Uterine smooth muscle cell (primary cell): Measurements from ENCODE around the gene PGP. TPM values are rescaled to one million over a fixed set of nuclear protein-coding genes. Genes with fewer than 3 reads are reported as not detected.

Source experiments
- total RNA-seq: library from RNA; depleted of rRNA; stranded (reverse); fragments of >200 nt; gene quantifications from 2 replicates; pipeline ENCODE4 v1.2.3, GENCODE V29; 2014

The PGP gene
- 14.1 and 24.5 TPM in 2 replicates for total RNA-seq

GRCh38 chr16:2214719-2214968 is at the start of gene PGP:
TSS of gene PGP (minus strand) at chr16:2214840. CDS start at chr16:2214777, 63 bp downstream.

DNA sequence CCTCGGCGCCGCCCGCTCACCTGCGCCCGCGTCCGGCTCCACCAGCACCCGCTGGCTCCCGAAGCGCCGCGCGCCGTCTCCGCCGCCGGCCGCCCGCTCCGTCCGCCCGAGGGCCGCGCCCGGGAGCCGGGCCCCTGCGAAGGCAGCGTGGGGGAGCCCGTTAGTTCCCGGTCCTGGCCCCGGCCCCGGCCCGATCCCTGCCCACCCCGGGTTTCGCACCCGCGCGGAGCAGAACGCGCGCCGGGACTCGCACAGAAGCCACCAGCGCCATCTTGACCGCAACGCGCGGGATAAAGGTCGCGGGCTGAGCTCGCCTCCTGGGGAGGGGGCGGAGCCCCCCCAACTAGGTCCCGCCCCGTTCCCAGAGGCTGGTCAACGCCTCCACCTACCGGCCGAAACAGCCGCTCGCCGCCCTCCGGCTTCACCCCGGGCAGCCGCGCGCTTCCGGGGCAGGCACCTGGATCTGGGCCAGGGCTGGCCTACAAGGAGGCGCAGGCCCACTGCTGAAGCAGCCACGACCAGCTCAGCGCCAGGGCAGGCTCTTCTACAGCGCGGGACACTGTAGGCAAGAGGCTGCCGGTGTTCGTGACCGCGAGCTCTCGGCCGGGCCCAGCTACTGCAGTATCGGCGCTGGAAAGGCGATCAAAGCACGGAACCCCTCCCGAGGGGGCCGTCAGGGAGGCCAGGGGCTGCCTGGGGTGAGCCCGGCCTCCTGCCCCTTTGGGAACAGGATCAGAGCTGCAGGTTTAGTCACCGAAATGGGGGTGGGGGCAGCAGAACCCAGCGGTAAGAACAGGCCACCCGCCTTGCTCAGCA is 36.9 kb upstream of the PGP start, which contains the start of gene ECI1:
Gene ECI1 (minus strand): TSS at position 292 of the 816 bp plus-strand sequence. CDS start 21 bp downstream, at position 271.

DNA sequence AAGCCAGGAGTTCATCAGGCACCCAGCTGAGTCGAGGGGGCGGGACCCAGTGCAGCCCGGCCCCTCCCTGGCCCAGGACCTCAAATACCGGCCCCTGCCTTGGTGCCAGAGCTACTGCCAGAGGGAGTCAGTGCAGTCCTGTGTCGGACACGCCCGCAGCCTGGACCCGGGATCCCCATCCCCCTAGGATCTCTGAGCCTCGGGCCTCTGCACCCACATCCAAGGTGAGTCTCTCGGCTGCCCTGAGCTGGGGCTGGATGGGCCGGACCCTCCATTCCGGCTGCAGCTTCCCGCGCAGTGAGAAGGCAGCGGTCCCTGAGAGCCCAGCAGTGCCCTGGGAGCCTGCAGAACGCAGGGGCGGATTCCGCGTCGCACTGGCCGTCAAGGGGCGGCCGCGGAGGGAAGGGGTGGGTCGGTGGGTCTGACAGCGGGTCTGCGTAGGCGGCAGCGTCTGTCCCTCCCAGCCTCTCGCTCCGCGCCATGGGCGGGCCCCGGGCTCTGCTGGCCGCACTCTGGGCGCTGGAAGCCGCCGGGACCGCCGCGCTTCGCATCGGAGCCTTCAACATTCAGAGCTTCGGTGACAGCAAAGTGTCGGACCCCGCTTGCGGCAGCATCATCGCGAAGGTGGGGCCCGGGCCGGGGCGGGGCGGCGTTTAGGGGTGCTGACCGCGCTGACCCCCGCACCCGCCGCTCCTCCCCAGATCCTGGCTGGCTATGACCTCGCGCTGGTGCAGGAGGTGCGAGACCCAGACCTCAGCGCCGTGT is 21.9 kb upstream of the PGP start, which contains the start of gene DNASE1L2:
Gene DNASE1L2 (plus strand): TSS at position 108 of the 765 bp plus-strand sequence. CDS start 373 bp downstream, at position 481.

GRCh38 chr16:2223221-2223941 is 8.7 kb upstream of the PGP start, which contains the start of gene E4F1:
TSS of gene E4F1 (plus strand) at chr16:2223591. CDS start at chr16:2223614, 23 bp downstream.

GRCh38 chr16:2210386-2211365 is 4.0 kb downstream of the PGP start, which contains the start of gene BRICD5:
TSS of gene BRICD5 (minus strand) at chr16:2210863. CDS start at chr16:2210833, 30 bp downstream.

GRCh38 chr16:2205104-2205966 is 9.3 kb downstream of the PGP start, which contains the start of gene MLST8:
TSS of gene MLST8 (plus strand) at chr16:2205454. CDS start at chr16:2206086, 632 bp downstream.

GRCh38 chr16:2196162-2196980 is 18.3 kb downstream of the PGP start, which contains the start of gene CASKIN1:
TSS of gene CASKIN1 (minus strand) at chr16:2196605. CDS start at chr16:2196432, 173 bp downstream.

Other genes starting within 250 kb of the PGP start
- gene RNF151, start 248.0 kb downstream of the PGP start, total RNA-seq = not detected in 2 replicates
- 40.7 and 57.5 TPM in 2 replicates for gene TBL3, start 242.8 kb downstream of the PGP start, total RNA-seq
- gene NOXO1, start 233.4 kb downstream of the PGP start, total RNA-seq = not detected in 2 replicates
- gene GFER, start 230.6 kb downstream of the PGP start, total RNA-seq = 18.5 and 23.0 TPM in 2 replicates
- gene SYNGR3, start 224.9 kb downstream of the PGP start, total RNA-seq = 1.4 and 6.1 TPM in 2 replicates
- gene ZNF598, start 205.0 kb downstream of the PGP start, total RNA-seq = 20.7 and 22.7 TPM in 2 replicates
- 0.33 and 0.87 TPM in 2 replicates for gene NPW, start 195.1 kb downstream of the PGP start, total RNA-seq
- gene NHERF2, start 187.9 kb downstream of the PGP start, total RNA-seq = 12.1 and 17.7 TPM in 2 replicates
- 29.5 and 31.0 TPM in 2 replicates for gene NTHL1, start 167.0 kb downstream of the PGP start, total RNA-seq
- gene TSC2, start 166.9 kb downstream of the PGP start, total RNA-seq = 50.2 and 59.6 TPM in 2 replicates
- 137 and 254 TPM in 2 replicates for gene PKD1, start 78.9 kb downstream of the PGP start, total RNA-seq
- 1.1 and 1.4 TPM in 2 replicates for gene RAB26, start 66.2 kb downstream of the PGP start, total RNA-seq
- gene TRAF7, start 59.1 kb downstream of the PGP start, total RNA-seq = 46.6 and 52.6 TPM in 2 replicates
- gene CASKIN1, start 18.2 kb downstream of the PGP start, total RNA-seq = 0.12 and 0.33 TPM in 2 replicates
- 22.6 and 28.9 TPM in 2 replicates for gene MLST8, start 9.4 kb downstream of the PGP start, total RNA-seq
- gene BRICD5, start 4.0 kb downstream of the PGP start, total RNA-seq = 1.7 and 4.9 TPM in 2 replicates
- 37.0 and 38.0 TPM in 2 replicates for gene E4F1, start 8.8 kb upstream of the PGP start, total RNA-seq
- gene DNASE1L2, start 21.6 kb upstream of the PGP start, total RNA-seq = 0.44 and 0.87 TPM in 2 replicates
- gene ECI1, start 36.7 kb upstream of the PGP start, total RNA-seq = 51.1 and 60.7 TPM in 2 replicates
- gene RNPS1, start 53.3 kb upstream of the PGP start, total RNA-seq = 50.1 and 82.1 TPM in 2 replicates
- gene ABCA3, start 125.9 kb upstream of the PGP start, total RNA-seq = 0.89 and 1.5 TPM in 2 replicates
- gene CCNF, start 214.6 kb upstream of the PGP start, total RNA-seq = 13.7 and 48.0 TPM in 2 replicates
- gene TEDC2, start 245.3 kb upstream of the PGP start, total RNA-seq = 5.6 and 13.6 TPM in 2 replicates